ENCODE results near the gene ARFGAP3. TPM values are rescaled to one million over a fixed set of nuclear protein-coding genes. Genes with fewer than 3 reads are reported as not detected.

ARFGAP3 gene
- total RNA-seq, 1 experiment from 2014 or later, result 33.0 TPM

- peak; percentile 87 for DNase-seq (ENCODE audit: low spot score)
Measured at GRCh38 chr22:42863349-42863961, 6.4 kb upstream of the ARFGAP3 start.

GRCh38 chr22:42862045-42862734 lies 5.1 kb upstream of the ARFGAP3 start:
- peak; percentile 37 for DNase-seq (ENCODE audit: low spot score)

- no peak for DNase-seq (ENCODE audit: low spot score)
Measured at GRCh38 chr22:42860968-42861367, 3.9 kb upstream of the ARFGAP3 start.

GRCh38 chr22:42857845-42858481 lies 890 bp upstream of the ARFGAP3 start:
- no peak for DNase-seq (ENCODE audit: low spot score)

GRCh38 chr22:42856179-42856864 lies 751 bp downstream of the ARFGAP3 start:
- no peak for DNase-seq (ENCODE audit: low spot score)

GRCh38 chr22:42855721-42856120 lies 1.4 kb downstream of the ARFGAP3 start:
- DNase-seq (ENCODE audit: low spot score), result no peak

- DNase-seq (ENCODE audit: low spot score), result no peak
Measured at GRCh38 chr22:42855211-42855610, 1.9 kb downstream of the ARFGAP3 start.

- DNase-seq (ENCODE audit: low spot score), result no peak
Measured at GRCh38 chr22:42848941-42849550, 8.0 kb downstream of the ARFGAP3 start.

- DNase-seq (ENCODE audit: low spot score), result no peak
Measured at GRCh38 chr22:42847110-42847509, 10.0 kb downstream of the ARFGAP3 start.

- peak; percentile 59 for DNase-seq (ENCODE audit: low spot score)
Measured at GRCh38 chr22:42844756-42845155, 12.3 kb downstream of the ARFGAP3 start.

GRCh38 chr22:42842658-42843370 lies 14.3 kb downstream of the ARFGAP3 start:
- DNase-seq (ENCODE audit: low spot score), result no peak

- no peak for DNase-seq (ENCODE audit: low spot score)
Measured at GRCh38 chr22:42841444-42841843, 15.6 kb downstream of the ARFGAP3 start.

GRCh38 chr22:42837556-42837955 lies 19.5 kb downstream of the ARFGAP3 start:
- no peak for DNase-seq (ENCODE audit: low spot score)

- DNase-seq (ENCODE audit: low spot score), result no peak
Measured at GRCh38 chr22:42836026-42836425, 21.0 kb downstream of the ARFGAP3 start.

GRCh38 chr22:42834177-42834949 lies 22.7 kb downstream of the ARFGAP3 start:
- no peak for DNase-seq (ENCODE audit: low spot score)

- DNase-seq (ENCODE audit: low spot score), result no peak
Measured at GRCh38 chr22:42833104-42833503, 24.0 kb downstream of the ARFGAP3 start.

- no peak for DNase-seq (ENCODE audit: low spot score)
Measured at GRCh38 chr22:42831712-42832111, 25.4 kb downstream of the ARFGAP3 start.

GRCh38 chr22:42830161-42830560 lies 26.9 kb downstream of the ARFGAP3 start:
- no peak for DNase-seq (ENCODE audit: low spot score)

- no peak for DNase-seq (ENCODE audit: low spot score)
Measured at GRCh38 chr22:42829302-42829701, 27.8 kb downstream of the ARFGAP3 start.

- DNase-seq (ENCODE audit: low spot score), result no peak
Measured at GRCh38 chr22:42825796-42826195, 31.3 kb downstream of the ARFGAP3 start.

- no peak for DNase-seq (ENCODE audit: low spot score)
Measured at GRCh38 chr22:42821386-42821785, 35.7 kb downstream of the ARFGAP3 start.

Measured in A172 (cell line).